ENCODE results near the gene TBC1D14.
"Not testable (repeated sequence)": the region's sequence is repeated elsewhere in the genome, so short reads cannot be mapped to it uniquely, and the experiment has no call there.

TBC1D14 gene

DNA sequence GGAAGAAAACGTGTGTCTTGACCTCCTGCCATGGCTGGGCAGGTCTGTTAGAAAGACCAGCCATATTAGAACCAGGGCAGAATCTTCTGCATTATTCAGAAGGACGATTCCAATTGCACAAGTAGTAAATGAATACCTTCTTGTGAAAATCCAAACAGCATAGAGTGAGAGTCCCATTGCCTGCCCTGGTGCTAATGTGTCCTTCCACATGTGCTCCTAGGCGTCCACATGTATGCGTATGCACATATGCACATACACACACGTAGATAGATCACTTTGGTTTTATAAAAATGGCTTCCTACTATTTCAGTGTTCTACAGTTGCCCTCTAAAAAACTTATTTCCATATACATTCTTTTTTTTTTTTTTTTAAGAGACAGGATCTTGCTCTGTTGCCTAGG is 168.4 kb downstream of the TBC1D14 start:
- POLR2A ChIA-PET = no interaction called here
- no peak for DNase-seq (ENCODE audit: extremely low spot score)
- CTCF ChIA-PET = interaction anchor here (0.9 to 1.4 kb wide), 2 partner anchors 22 to 204 kb away, joined by 3 to 4 read pairs; no protein-coding TSS in a partner anchor
- TF ChIP-seq, protein P1, sequence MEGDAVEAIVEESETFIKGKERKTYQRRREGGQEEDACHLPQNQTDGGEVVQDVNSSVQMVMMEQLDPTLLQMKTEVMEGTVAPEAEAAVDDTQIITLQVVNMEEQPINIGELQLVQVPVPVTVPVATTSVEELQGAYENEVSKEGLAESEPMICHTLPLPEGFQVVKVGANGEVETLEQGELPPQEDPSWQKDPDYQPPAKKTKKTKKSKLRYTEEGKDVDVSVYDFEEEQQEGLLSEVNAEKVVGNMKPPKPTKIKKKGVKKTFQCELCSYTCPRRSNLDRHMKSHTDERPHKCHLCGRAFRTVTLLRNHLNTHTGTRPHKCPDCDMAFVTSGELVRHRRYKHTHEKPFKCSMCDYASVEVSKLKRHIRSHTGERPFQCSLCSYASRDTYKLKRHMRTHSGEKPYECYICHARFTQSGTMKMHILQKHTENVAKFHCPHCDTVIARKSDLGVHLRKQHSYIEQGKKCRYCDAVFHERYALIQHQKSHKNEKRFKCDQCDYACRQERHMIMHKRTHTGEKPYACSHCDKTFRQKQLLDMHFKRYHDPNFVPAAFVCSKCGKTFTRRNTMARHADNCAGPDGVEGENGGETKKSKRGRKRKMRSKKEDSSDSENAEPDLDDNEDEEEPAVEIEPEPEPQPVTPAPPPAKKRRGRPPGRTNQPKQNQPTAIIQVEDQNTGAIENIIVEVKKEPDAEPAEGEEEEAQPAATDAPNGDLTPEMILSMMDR (IDR thresholded peaks at IDR 0.05; ENCODE audit: control extremely low read depth, extremely low read depth, low read depth, missing control alignments) = no peak

DNA sequence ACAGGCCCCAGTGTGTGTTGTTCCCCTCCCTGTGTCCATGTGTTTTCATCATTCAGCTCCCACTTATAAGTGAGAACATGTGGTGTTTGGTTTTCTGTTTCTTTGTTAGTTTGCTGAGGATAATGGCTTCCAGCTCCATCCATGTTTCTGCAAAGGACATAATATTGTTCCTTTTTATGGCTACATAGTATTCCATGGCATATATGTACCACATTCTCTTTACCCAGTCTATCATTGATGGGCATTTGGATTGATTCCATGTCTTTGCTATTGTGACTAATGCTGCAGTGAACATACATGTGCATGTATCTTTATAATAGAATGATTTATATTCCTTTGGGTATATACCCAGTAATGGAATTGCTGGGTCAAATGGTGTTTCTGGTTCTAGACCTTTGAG is 169.9 kb downstream of the TBC1D14 start:
- POLR2A ChIA-PET; DNase-seq (ENCODE audit: extremely low spot score): not testable (repeated sequence)
- CTCF ChIA-PET = interaction anchor here (1.1 to 2.4 kb wide), 7 partner anchors 8 to 359 kb away, joined by 3 to 15 read pairs (median 5); no protein-coding TSS in a partner anchor

DNA sequence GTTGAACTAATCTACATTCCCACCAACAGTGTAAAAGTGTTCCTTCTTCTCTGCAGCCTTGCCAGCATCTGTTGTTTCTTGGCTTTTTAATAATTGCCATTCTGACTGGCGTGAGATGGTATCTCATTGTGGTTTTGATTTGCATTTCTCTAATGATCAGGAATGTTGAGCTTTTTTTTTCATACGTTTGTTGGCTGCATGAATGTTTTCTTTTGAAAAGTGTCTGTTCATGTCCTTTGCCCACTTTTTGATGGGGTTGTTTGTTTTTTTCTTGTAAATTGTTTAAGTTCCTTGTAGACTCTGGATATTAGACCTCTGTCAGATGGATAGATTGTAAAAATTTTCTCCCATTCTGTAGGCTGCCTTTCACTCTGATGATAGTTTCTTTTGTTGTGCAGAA is 170.3 kb downstream of the TBC1D14 start:
- CTCF ChIA-PET = interaction anchor here (1.1 to 2.4 kb wide), 5 partner anchors 9 to 359 kb away, joined by 3 to 15 read pairs (median 5); no protein-coding TSS in a partner anchor
- DNase-seq (ENCODE audit: extremely low spot score); POLR2A ChIA-PET: not testable (repeated sequence)

All from GM10248 (cell line).